Sigmoid colon (tissue), 7 donors: ENCODE measurements around the gene RASL10A. TPM values are rescaled to one million over a fixed set of nuclear protein-coding genes. Genes with fewer than 3 reads are reported as not detected.

Experiments used
- DNase-seq: peaks from one replicate; pipeline ENCODE4 v3.0.0-alpha.2; 2019
- H3K27ac ChIP-seq, 4 donors: fragments of 200-600 bp; sonication (generic); one replicate each; pipeline ENCODE4 v1.5.1; 2016 to 2019; ENCODE audit warnings: mild to moderate bottlenecking in 1 of 4
- H3K27me3 ChIP-seq, 3 donors: fragments of 200-600 bp; sonication (generic); one replicate each; pipeline ENCODE4 v1.5.1; 2019; ENCODE audit warnings: mild to moderate bottlenecking in 1 of 3
- H3K36me3 ChIP-seq, 4 donors: fragments of 200-600 bp; sonication (generic); one replicate each; pipeline ENCODE4 v1.5.1; 2016 to 2019
- H3K4me1 ChIP-seq, 4 donors: fragments of 200-600 bp; sonication (generic); one replicate each; pipeline ENCODE4 v1.5.1; 2017 to 2019
- H3K4me3 ChIP-seq, 4 donors: fragments of 200-600 bp; sonication (generic); one replicate each; pipeline ENCODE4 v1.5.1; 2017 to 2019; ENCODE audit warnings: mild to moderate bottlenecking in 2 of 4, moderate library complexity in 1 of 4
- H3K9me3 ChIP-seq, 4 donors: fragments of 200-600 bp in 3 of 4; sonication (generic) in 3 of 4; one replicate each; pipeline versions ENCODE4 v1.5.1 to v1.6.1; 2013 to 2019
- EP300 ChIP-seq, 4 donors: sonication (generic); formaldehyde crosslinking; IDR thresholded peaks; one replicate each; pipeline ENCODE4 v1.6.1; 2017; ENCODE audit warnings: antibody characterized with exemption in 4 of 4
- POLR2A ChIP-seq, 2 donors: fragments of 450-650 bp; IDR thresholded peaks; one replicate each; pipeline ENCODE4 v1.6.1; 2016; ENCODE audit warnings: antibody characterized with exemption in 2 of 2, mild to moderate bottlenecking in 2 of 2, moderate library complexity in 2 of 2
- POLR2AphosphoS5 ChIP-seq, 4 donors: sonication (generic); formaldehyde crosslinking; IDR thresholded peaks; one replicate each; pipeline ENCODE4 v1.6.1; 2017; ENCODE audit warnings: antibody characterized with exemption in 4 of 4
- WGBS, 2 donors: extraction: QIAGEN DNeasy Blood & Tissue Kit; methylation state at CpG; one replicate each; pipeline ENCODE4 v1.1.7; 2013; 5-methylcytosine and 5-hydroxymethylcytosine counted together
- intact Hi-C: fragments of 100-400 bp; cut with DNase I; formaldehyde crosslinking; loops from one replicate; pipeline ENCODE4 v1.15.1; 2023
- polyA plus RNA-seq, 3 donors: library from polyadenylated mRNA; stranded (reverse); fragments of 200-250 nt; gene quantifications; one replicate each; pipeline ENCODE4 v1.2.3, GENCODE V29; 2013
- total RNA-seq, 4 donors: library from RNA; depleted of rRNA; stranded (reverse); fragments of >200 nt; gene quantifications; one replicate each; pipeline ENCODE4 v1.1.0, GENCODE V29; 2016
- TF ChIP-seq, protein P1 (sequence below), 4 experiments: fragments of 450-650 bp in 3 of 4; fragments of 200-600 bp in 1 of 4; IDR thresholded peaks; one replicate each; pipeline ENCODE4 v1.5.1; 2016 to 2019; ENCODE audit warnings: antibody characterized with exemption in 4 of 4, mild to moderate bottlenecking in 3 of 4, moderate library complexity in 2 of 4
- donor health status: healthy with polysubstance abuse.
- donor health status: Bipolar disorder and iron deficiency.
- donor health status: healthy.

Gene RASL10A
- total and polyA plus RNA-seq, 7 donors: 0.33 to 3.0 (median 1.4) TPM; not detected in 2

- Histone ChIP-seq H3K27ac (no peak overlapping the region), H3K36me3 (peaks cover 0 to 65% (median 27%) of the 10 kb centered on the region in 4 donors), H3K4me3 (no peak overlapping the region), H3K9me3 (no peaks in the 10 kb centered on the region), H3K4me1 (peaks cover 0 to 16% (median 0%) of the 10 kb centered on the region in 4 donors), H3K27me3 (no peaks in the 10 kb centered on the region)
- DNase-seq: no peak
- no peak for TF ChIP-seq EP300 (IDR thresholded peaks at IDR 0.05)
- TF ChIP-seq, protein P1, sequence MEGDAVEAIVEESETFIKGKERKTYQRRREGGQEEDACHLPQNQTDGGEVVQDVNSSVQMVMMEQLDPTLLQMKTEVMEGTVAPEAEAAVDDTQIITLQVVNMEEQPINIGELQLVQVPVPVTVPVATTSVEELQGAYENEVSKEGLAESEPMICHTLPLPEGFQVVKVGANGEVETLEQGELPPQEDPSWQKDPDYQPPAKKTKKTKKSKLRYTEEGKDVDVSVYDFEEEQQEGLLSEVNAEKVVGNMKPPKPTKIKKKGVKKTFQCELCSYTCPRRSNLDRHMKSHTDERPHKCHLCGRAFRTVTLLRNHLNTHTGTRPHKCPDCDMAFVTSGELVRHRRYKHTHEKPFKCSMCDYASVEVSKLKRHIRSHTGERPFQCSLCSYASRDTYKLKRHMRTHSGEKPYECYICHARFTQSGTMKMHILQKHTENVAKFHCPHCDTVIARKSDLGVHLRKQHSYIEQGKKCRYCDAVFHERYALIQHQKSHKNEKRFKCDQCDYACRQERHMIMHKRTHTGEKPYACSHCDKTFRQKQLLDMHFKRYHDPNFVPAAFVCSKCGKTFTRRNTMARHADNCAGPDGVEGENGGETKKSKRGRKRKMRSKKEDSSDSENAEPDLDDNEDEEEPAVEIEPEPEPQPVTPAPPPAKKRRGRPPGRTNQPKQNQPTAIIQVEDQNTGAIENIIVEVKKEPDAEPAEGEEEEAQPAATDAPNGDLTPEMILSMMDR (IDR thresholded peaks at IDR 0.05): no peak
- no peak for TF ChIP-seq POLR2AphosphoS5 (IDR thresholded peaks at IDR 0.05)
- TF ChIP-seq POLR2A (IDR thresholded peaks at IDR 0.05): no peak
- intact Hi-C loops: no loop called here
- 90 to 95% methylated on average over 5 of the region's 5 CpGs for WGBS, 2 donors
Measured at GRCh38 chr22:29328055-29328454, 12.6 kb upstream of the RASL10A start.

GRCh38 chr22:29327089-29327764 lies 11.7 kb upstream of the RASL10A start:
- peaks cover 0 to 57% (median 22%) of the 10 kb centered on the region in 4 donors for H3K36me3 ChIP-seq
- WGBS, 2 donors: 87 to 91% methylated on average over 15 of the region's 15 CpGs
- intact Hi-C loops: no loop called here
- no peaks in the 10 kb centered on the region for H3K9me3 ChIP-seq
- no peak overlapping the region for H3K27ac ChIP-seq
- peaks cover 0 to 16% (median 0%) of the 10 kb centered on the region in 4 donors for H3K4me1 ChIP-seq
- DNase-seq: no peak
- no peak for TF ChIP-seq EP300 (IDR thresholded peaks at IDR 0.05)
- TF ChIP-seq POLR2A (IDR thresholded peaks at IDR 0.05): no peak
- TF ChIP-seq, protein P1 (IDR thresholded peaks at IDR 0.05): no peak
- no peak for TF ChIP-seq POLR2AphosphoS5 (IDR thresholded peaks at IDR 0.05)
- H3K4me3 ChIP-seq: no peak overlapping the region
- no peaks in the 10 kb centered on the region for H3K27me3 ChIP-seq

- Histone ChIP-seq H3K9me3 (no peaks in the 10 kb centered on the region), H3K27me3 (no peaks in the 10 kb centered on the region), H3K36me3 (peaks cover 0 to 53% (median 19%) of the 10 kb centered on the region in 4 donors), H3K27ac (no peak overlapping the region), H3K4me3 (no peak overlapping the region), H3K4me1 (peaks cover 0 to 16% (median 0%) of the 10 kb centered on the region in 4 donors)
- intact Hi-C loops: no loop called here
- DNase-seq: no peak
- no peak for TF ChIP-seq EP300 (IDR thresholded peaks at IDR 0.05)
- TF ChIP-seq POLR2A (IDR thresholded peaks at IDR 0.05): no peak
- TF ChIP-seq POLR2AphosphoS5 (IDR thresholded peaks at IDR 0.05): no peak
- TF ChIP-seq, protein P1 (IDR thresholded peaks at IDR 0.05): no peak
- 76 to 90% methylated on average over 10 of the region's 10 CpGs for WGBS, 2 donors
Measured at GRCh38 chr22:29326481-29326880, 11.0 kb upstream of the RASL10A start.

GRCh38 chr22:29325785-29326315 lies 10.4 kb upstream of the RASL10A start:
- Histone ChIP-seq H3K36me3 (peaks cover 0 to 47% (median 15%) of the 10 kb centered on the region in 4 donors), H3K27me3 (no peaks in the 10 kb centered on the region), H3K9me3 (no peaks in the 10 kb centered on the region), H3K4me1 (peaks cover 0 to 10% (median 0%) of the 10 kb centered on the region in 4 donors), H3K4me3 (no peak overlapping the region), H3K27ac (no peak overlapping the region)
- intact Hi-C loops: no loop called here
- WGBS, 2 donors: 68 to 73% methylated on average over 9 of the region's 9 CpGs
- no peak for DNase-seq
- TF ChIP-seq EP300 (IDR thresholded peaks at IDR 0.05) (no peak), POLR2A (IDR thresholded peaks at IDR 0.05) (no peak), POLR2AphosphoS5 (IDR thresholded peaks at IDR 0.05) (no peak)
- TF ChIP-seq, protein P1 (IDR thresholded peaks at IDR 0.05): no peak
